HepG2 (cell line): ENCODE data around the gene GABRB1. TPM values are rescaled to one million over a fixed set of nuclear protein-coding genes. Genes with fewer than 3 reads are reported as not detected.

Source experiments
- ATAC-seq: fragments of 200-7000 bp; cut with Tn5 transposase; 3 replicates; pipeline ENCODE4 v1.9.1; 2020; ENCODE audit warnings: mild to moderate bottlenecking, moderate library complexity
- BruUV-seq: library from RNA; stranded (reverse); fragments of 400-500 nt; replicated peaks from 2 replicates; lab custom pipeline; 2021; lab: Mats Ljungman, UMichigan
- CTCF ChIA-PET: fragments of 300-600 bp; formaldehyde crosslinking; extraction: SDS; loops from one replicate; lab custom pipeline; 2021; ENCODE audit warnings: low total read pairs, inconsistent platforms, low intra/inter-chr PET ratio; lab: Yijun Ruan, JAX
- POLR2A ChIA-PET: fragments of 350-600 bp; sonication (Branson Sonifier 250); formaldehyde crosslinking; loops from one replicate; lab custom pipeline; 2020; ENCODE audit warnings: antibody characterized with exemption, inconsistent platforms; lab: Yijun Ruan, JAX
- DNase-seq: peaks from one replicate; pipeline ENCODE4 v3.0.0-alpha.2; 2015; ENCODE audit warnings: low spot score
- FAIRE-seq: peaks from 3 replicates; lab custom pipeline; 2011; peaks lifted over from hg19 to GRCh38; lab: Jason Lieb, UNC
- H2AFZ ChIP-seq: one replicate; pipeline ENCODE4 v1.6.1; 2011; ENCODE audit warnings: low read length, inconsistent platforms
- H3K27ac ChIP-seq: fragments of 300-600 bp; 3 replicates; pipeline ENCODE4 v1.8.0; 2011; ENCODE audit warnings: mixed run types, mild to moderate bottlenecking, mixed read lengths, low read length, inconsistent platforms; ENCODE audit not compliant: insufficient read depth; ENCODE audit errors: extremely low read length
- H3K27me3 ChIP-seq, 2 experiments: fragments of 200-600 bp in 1 of 2; 2 replicates in 1 of 2; 3 replicates in 1 of 2; pipeline versions ENCODE4 v1.6.0 to v1.8.0; 2011; ENCODE audit warnings: low read length in 2 of 2, mild to moderate bottlenecking in 2 of 2, moderate library complexity in 2 of 2, inconsistent platforms in 1 of 2; ENCODE audit not compliant: insufficient read depth in 2 of 2, control insufficient read depth in 1 of 2
- H3K36me3 ChIP-seq, 2 experiments: fragments of 200-600 bp in 1 of 2; replicated peaks in 1 of 2; 2 replicates in 1 of 2; 3 replicates in 1 of 2; pipeline versions ENCODE4 v1.5.1 to v1.8.0; 2011; ENCODE audit warnings: low read length in 2 of 2, inconsistent platforms in 1 of 2; ENCODE audit not compliant: insufficient read depth in 2 of 2, control insufficient read depth in 1 of 2
- H3K4me1 ChIP-seq: 2 replicates; pipeline ENCODE4 v1.5.1; 2012; ENCODE audit warnings: low read length, inconsistent platforms; ENCODE audit not compliant: insufficient read depth
- H3K4me2 ChIP-seq: 2 replicates; pipeline ENCODE4 v1.6.0; 2011; ENCODE audit warnings: low read depth, low read length, inconsistent platforms
- H3K4me3 ChIP-seq, 3 experiments: fragments of 200-600 bp in 1 of 3; sonication (generic), shearing (Covaris generic) in 1 of 3; replicated peaks in 1 of 3; 2 replicates each; pipeline ENCODE4 v1.5.1; 2011 to 2016; ENCODE audit warnings: low read length in 3 of 3, inconsistent platforms in 2 of 3, low read depth in 2 of 3, mild to moderate bottlenecking in 2 of 3, control low read depth in 1 of 3, mixed read lengths in 1 of 3; ENCODE audit not compliant: insufficient read depth in 1 of 3
- H3K79me2 ChIP-seq: one replicate; pipeline ENCODE4 v1.6.1; 2011; ENCODE audit warnings: low read length, inconsistent platforms; ENCODE audit not compliant: insufficient read depth
- H3K9ac ChIP-seq: 2 replicates; pipeline ENCODE4 v1.6.0; 2011; ENCODE audit warnings: mild to moderate bottlenecking, low read depth, low read length, inconsistent platforms; ENCODE audit not compliant: insufficient read depth
- H3K9me3 ChIP-seq: 2 replicates; pipeline ENCODE4 v1.5.1; 2012; ENCODE audit warnings: mild to moderate bottlenecking, low read length
- H4K20me1 ChIP-seq: 2 replicates; pipeline ENCODE4 v1.6.0; 2011; ENCODE audit warnings: inconsistent platforms, mild to moderate bottlenecking, low read length, moderate library complexity; ENCODE audit not compliant: insufficient read depth
- MBNL3 ChIP-seq: fragments of 250-450 bp; sonication (Bioruptor Pico); conservative IDR thresholded peaks from 2 replicates; pipeline ENCODE4 v1.8.0; 2022; ENCODE audit warnings: mild to moderate bottlenecking, inconsistent platforms
- MLXIP ChIP-seq: sonication (generic); formaldehyde crosslinking; IDR thresholded peaks from 2 replicates; pipeline ENCODE4 v1.9.0; 2021; ENCODE audit warnings: missing genetic modification reagents, borderline replicate concordance
- NBN ChIP-seq: fragments of 450-650 bp; conservative IDR thresholded peaks from 2 replicates; pipeline ENCODE4 v1.6.1; 2017
- TBL1XR1 ChIP-seq: fragments of 150-350 bp; IDR thresholded peaks from 2 replicates; pipeline ENCODE4 v1.6.1; 2014; ENCODE audit warnings: borderline replicate concordance, low read length; ENCODE audit not compliant: partially characterized antibody
- TBX3 ChIP-seq: fragments of 450-650 bp; IDR thresholded peaks from 2 replicates; pipeline ENCODE4 v1.6.1; 2017; ENCODE audit warnings: antibody characterized with exemption, mild to moderate bottlenecking, inconsistent platforms, borderline replicate concordance
- ZNF616 ChIP-seq: sonication (generic); formaldehyde crosslinking; IDR thresholded peaks from 2 replicates; pipeline ENCODE4 v1.5.0; 2020; ENCODE audit warnings: low read depth, mild to moderate bottlenecking, missing genetic modification reagents
- WGBS: methylation state at CpG from one replicate; pipeline ENCODE4 v1.1.6; 2017; ENCODE audit warnings: low lambda C conversion rate; 5-methylcytosine and 5-hydroxymethylcytosine counted together
- in situ Hi-C: cut with HindIII; loops from 2 replicates; pipeline ENCODE4 v1.10.0; 2017; ENCODE audit warnings: low pct_unique_long_range_greater_than_20kb; ENCODE audit not compliant: extremely low pct_ligation_motif_present
- intact Hi-C: fragments of 100-400 bp; cut with micrococcal nuclease; formaldehyde crosslinking; loops from one replicate; pipeline ENCODE4 v1.10.0; 2022; ENCODE audit not compliant: unreplicated experiment
- polyA plus RNA-seq, 8 experiments: library from polyadenylated mRNA; depleted of rRNA in 3 of 8; stranded (reverse) in 7 of 8; unstranded in 1 of 8; fragments of >200 nt; fragmentation: Illumina TruSeq in 4 of 8; extraction: Trizol in 4 of 8; gene quantifications; 2 replicates each; pipeline versions ENCODE4 v1.2.1 to v1.2.3, GENCODE V29; 2011 to 2016; ENCODE audit warnings: low read depth in 4 of 8, missing spikeins in 1 of 8, mixed read lengths in 1 of 8; ENCODE audit not compliant: insufficient read depth in 1 of 8
- total RNA-seq, 5 experiments: library from RNA; depleted of rRNA; stranded (reverse); fragments of >200 nt; fragmentation: Illumina TruSeq; extraction: Trizol; gene quantifications; 2 replicates each; pipeline ENCODE4 v1.2.3, GENCODE V29; 2016; ENCODE audit warnings: low read depth in 1 of 5
- TF ChIP-seq, protein P1 (sequence below): sonication (generic); formaldehyde crosslinking; IDR thresholded peaks from 2 replicates; pipeline ENCODE4 v1.5.0; 2020; ENCODE audit warnings: missing genetic modification reagents
- TF ChIP-seq, protein P2 (sequence below): sonication (generic); formaldehyde crosslinking; IDR thresholded peaks from 2 replicates; pipeline ENCODE4 v1.4.0; 2020; ENCODE audit warnings: mild to moderate bottlenecking, missing genetic modification reagents

The GABRB1 gene
- total and polyA plus RNA-seq, 2 of the 13 experiments (the other 11 are each of a cell fraction or from before 2014, with no cell fraction given), result not detected

- peak overlapping the region; percentile 36 for H3K27ac ChIP-seq
- no peaks in the 10 kb centered on the region for H4K20me1 ChIP-seq
- no peak for TF ChIP-seq MBNL3 (CRISPR knock-in tag)
- ChIA-PET CTCF (no interaction called here), POLR2A (interaction anchor here (1.8 kb wide), 1 partner anchor 22 kb away, joined by 15 read pairs; the partner anchor contains the start of gene ATP10D)
- H3K4me2 ChIP-seq, result peak overlapping the region; percentile 90
- intact Hi-C loops, result loop anchor here (2.0 kb wide), 1 partner anchor 22 kb away; the partner anchor contains the start of gene ATP10D
- DNase-seq (no peak), FAIRE-seq (no peak), ATAC-seq (peak; percentile 72)
- 0 out of 5 replicates have a peak, but pooled peaks cover 0 to 8% of the 10 kb centered on the region in 2 experiments for H3K36me3 ChIP-seq
- no peaks in the 10 kb centered on the region; a peak in 1 of 5 replicates for H3K27me3 ChIP-seq
- no peaks in the 10 kb centered on the region for H3K79me2 ChIP-seq
- in situ Hi-C loops, result no loop called here
- H3K9me3 ChIP-seq, result no peaks in the 10 kb centered on the region
- peak overlapping the region; percentile 64 to 83 (median 78) for H3K4me3 ChIP-seq
- peaks cover 24% of the 10 kb centered on the region for H3K4me1 ChIP-seq
- H2AFZ ChIP-seq, result peak overlapping the region; percentile 77
- no TSS peak for BruUV-seq
- peak overlapping the region; percentile 75 for H3K9ac ChIP-seq
- 2% methylated on average over 6 of the region's 6 CpGs for WGBS
Observed at GRCh38 chr4:47462799-47463234, 431.4 kb downstream of the GABRB1 start.

GRCh38 chr4:47463235-47463956 lies 432.0 kb downstream of the GABRB1 start, which contains the start of gene COMMD8:
Gene COMMD8 (minus strand): TSS chr4:47463702. CDS start chr4:47463651, 51 bp downstream.
- Histone ChIP-seq H3K36me3 (0 out of 5 replicates have a peak, but pooled peaks cover 0 to 8% of the 10 kb centered on the region in 2 experiments), H2AFZ (peak within 1 kb of the TSS; percentile 94), H3K4me1 (peaks cover 24% of the 10 kb centered on the region), H3K4me2 (peak within 1 kb of the TSS; percentile 90), H3K27me3 (no peaks in the 10 kb centered on the region; a peak in 1 of 5 replicates), H3K79me2 (no peaks in the 10 kb centered on the region), H3K4me3 (peak within 1 kb of the TSS; percentile 64 to 83 (median 78)), H3K9ac (peak within 1 kb of the TSS; percentile 75), H3K27ac (peak within 1 kb of the TSS; percentile 36), H4K20me1 (no peaks in the 10 kb centered on the region), H3K9me3 (no peaks in the 10 kb centered on the region)
- DNase-seq (peak; percentile 92), FAIRE-seq (no peak), ATAC-seq (peak; percentile 99)
- in situ Hi-C loops (no loop called here), intact Hi-C loops (loop anchor here (2.0 kb wide), 1 partner anchor 21 kb away; the partner anchor contains the start of gene ATP10D)
- 0% methylated on average over 10 of the region's 51 CpGs for WGBS
- BruUV-seq, result TSS peak; percentile 61
- POLR2A ChIA-PET, result interaction anchor here (0.9 to 1.8 kb wide), 2 partner anchors 21 to 98 kb away, joined by 4 to 15 read pairs; partner anchors contain the start of gene ATP10D
- CTCF ChIA-PET, result no interaction called here
- TF ChIP-seq, protein P1, sequence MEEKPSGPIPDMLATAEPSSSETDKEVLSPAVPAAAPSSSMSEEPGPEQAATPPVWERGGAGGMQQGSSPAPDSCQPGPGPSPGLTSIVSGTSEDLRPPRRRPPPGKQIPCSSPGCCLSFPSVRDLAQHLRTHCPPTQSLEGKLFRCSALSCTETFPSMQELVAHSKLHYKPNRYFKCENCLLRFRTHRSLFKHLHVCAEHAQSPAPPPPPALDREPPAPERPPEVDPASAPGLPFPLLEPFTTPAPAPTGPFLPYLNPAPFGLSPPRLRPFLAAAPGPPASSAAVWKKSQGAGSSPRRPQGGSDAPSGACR (CRISPR knock-in tag), result 0 out of 2 replicates have a peak, but pooled peaks have one; percentile 39
- TF ChIP-seq ZNF616 (CRISPR knock-in tag) (no peak), TBX3 (no peak), NBN (no peak), MLXIP (CRISPR knock-in tag) (no peak), TBL1XR1 (no peak)
- TF ChIP-seq, protein P2, sequence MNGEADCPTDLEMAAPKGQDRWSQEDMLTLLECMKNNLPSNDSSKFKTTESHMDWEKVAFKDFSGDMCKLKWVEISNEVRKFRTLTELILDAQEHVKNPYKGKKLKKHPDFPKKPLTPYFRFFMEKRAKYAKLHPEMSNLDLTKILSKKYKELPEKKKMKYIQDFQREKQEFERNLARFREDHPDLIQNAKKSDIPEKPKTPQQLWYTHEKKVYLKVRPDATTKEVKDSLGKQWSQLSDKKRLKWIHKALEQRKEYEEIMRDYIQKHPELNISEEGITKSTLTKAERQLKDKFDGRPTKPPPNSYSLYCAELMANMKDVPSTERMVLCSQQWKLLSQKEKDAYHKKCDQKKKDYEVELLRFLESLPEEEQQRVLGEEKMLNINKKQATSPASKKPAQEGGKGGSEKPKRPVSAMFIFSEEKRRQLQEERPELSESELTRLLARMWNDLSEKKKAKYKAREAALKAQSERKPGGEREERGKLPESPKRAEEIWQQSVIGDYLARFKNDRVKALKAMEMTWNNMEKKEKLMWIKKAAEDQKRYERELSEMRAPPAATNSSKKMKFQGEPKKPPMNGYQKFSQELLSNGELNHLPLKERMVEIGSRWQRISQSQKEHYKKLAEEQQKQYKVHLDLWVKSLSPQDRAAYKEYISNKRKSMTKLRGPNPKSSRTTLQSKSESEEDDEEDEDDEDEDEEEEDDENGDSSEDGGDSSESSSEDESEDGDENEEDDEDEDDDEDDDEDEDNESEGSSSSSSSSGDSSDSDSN (CRISPR knock-in tag), result peak; percentile 87
